ENCODE measurements around the gene LY6G6C.

DNA sequence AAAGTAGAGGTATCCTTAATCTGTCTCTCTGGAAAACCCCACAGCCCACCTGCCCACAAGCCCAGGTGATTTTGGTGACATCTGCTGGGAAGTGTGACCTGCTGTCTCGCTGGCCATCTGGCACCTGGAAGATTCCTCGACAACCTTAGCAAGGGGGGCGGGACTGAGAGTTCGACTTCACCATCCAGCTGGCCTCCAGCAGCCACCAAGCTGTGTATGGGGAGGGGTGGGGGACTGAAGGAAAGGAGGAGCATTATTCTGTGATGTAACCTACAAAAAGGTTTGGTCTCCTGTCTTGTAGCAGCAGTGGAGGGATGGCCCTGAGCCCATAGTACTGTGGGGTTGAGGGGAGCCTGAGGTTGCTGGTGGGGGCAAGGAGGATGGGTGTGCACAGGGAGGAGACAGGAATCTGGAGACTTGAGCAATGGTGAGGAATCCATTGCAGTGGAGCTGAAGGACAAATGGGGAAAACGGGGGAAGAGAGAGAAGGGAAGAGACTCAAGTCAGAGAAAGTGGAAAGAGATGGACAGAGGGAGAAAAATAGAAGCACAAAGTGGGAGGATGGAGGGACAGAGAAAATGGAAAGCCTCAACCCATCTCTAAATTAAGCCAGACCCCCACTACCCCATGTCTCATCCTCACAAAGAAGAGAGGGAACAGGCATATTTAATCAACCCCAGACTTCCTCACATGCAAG is 10.9 kb downstream of the LY6G6C start:
- TF ChIP-seq, protein P1, sequence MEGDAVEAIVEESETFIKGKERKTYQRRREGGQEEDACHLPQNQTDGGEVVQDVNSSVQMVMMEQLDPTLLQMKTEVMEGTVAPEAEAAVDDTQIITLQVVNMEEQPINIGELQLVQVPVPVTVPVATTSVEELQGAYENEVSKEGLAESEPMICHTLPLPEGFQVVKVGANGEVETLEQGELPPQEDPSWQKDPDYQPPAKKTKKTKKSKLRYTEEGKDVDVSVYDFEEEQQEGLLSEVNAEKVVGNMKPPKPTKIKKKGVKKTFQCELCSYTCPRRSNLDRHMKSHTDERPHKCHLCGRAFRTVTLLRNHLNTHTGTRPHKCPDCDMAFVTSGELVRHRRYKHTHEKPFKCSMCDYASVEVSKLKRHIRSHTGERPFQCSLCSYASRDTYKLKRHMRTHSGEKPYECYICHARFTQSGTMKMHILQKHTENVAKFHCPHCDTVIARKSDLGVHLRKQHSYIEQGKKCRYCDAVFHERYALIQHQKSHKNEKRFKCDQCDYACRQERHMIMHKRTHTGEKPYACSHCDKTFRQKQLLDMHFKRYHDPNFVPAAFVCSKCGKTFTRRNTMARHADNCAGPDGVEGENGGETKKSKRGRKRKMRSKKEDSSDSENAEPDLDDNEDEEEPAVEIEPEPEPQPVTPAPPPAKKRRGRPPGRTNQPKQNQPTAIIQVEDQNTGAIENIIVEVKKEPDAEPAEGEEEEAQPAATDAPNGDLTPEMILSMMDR (IDR thresholded peaks at IDR 0.05): no peak
- TF ChIP-seq EZH2 (IDR thresholded peaks at IDR 0.05): no peak

All from neural progenitor cell (in vitro differentiated cells).